GM12872 (cell line): ENCODE results near the gene CAPN7.

Experiments
- TF ChIP-seq, protein P1 (sequence below): IDR thresholded peaks from 3 replicates; pipeline ENCODE4 v1.5.1; 2011; ENCODE audit warnings: low read depth, mild to moderate bottlenecking, low read length, moderate library complexity; ENCODE audit not compliant: insufficient read depth

The CAPN7 gene

DNA sequence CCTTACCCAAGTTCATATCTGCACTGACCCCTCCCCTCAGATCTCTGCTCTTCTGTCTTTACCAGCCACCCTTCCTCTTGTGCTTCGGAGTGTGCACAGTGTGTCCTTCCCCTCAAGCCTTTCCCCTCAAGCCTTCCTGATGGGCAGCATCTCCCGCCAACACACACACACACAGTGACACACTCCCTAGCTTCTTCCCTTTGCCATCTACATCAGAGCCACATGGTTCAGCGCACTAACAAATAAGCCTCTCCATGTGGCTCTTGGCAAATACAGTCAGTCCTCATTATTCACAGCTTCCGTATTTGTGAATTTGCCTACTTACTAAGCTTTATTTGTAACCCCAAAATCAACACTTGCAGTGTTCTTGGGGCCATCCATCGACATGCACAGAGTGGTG is 88.9 kb downstream of the CAPN7 start:
- TF ChIP-seq, protein P1, sequence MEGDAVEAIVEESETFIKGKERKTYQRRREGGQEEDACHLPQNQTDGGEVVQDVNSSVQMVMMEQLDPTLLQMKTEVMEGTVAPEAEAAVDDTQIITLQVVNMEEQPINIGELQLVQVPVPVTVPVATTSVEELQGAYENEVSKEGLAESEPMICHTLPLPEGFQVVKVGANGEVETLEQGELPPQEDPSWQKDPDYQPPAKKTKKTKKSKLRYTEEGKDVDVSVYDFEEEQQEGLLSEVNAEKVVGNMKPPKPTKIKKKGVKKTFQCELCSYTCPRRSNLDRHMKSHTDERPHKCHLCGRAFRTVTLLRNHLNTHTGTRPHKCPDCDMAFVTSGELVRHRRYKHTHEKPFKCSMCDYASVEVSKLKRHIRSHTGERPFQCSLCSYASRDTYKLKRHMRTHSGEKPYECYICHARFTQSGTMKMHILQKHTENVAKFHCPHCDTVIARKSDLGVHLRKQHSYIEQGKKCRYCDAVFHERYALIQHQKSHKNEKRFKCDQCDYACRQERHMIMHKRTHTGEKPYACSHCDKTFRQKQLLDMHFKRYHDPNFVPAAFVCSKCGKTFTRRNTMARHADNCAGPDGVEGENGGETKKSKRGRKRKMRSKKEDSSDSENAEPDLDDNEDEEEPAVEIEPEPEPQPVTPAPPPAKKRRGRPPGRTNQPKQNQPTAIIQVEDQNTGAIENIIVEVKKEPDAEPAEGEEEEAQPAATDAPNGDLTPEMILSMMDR: no peak

DNA sequence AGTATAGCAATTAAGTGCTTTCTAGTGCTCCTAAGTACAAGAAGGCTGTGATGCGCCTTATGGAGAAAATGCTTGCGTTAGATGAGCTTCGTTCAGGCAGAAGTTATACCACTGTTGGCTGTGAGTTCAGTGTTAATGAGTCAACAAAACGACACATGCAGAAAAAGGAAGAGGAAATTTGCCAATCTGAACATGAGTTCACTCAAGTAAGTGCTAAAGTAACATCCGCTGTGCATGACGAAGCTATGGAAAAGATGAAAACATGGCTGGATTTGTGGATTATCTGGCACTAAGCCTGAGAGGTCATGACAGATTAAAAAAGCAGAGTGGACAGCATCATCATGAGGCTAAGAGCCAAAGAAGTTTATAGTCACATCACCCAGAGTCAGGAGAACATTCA is 89.5 kb downstream of the CAPN7 start:
- TF ChIP-seq, protein P1: no peak

DNA sequence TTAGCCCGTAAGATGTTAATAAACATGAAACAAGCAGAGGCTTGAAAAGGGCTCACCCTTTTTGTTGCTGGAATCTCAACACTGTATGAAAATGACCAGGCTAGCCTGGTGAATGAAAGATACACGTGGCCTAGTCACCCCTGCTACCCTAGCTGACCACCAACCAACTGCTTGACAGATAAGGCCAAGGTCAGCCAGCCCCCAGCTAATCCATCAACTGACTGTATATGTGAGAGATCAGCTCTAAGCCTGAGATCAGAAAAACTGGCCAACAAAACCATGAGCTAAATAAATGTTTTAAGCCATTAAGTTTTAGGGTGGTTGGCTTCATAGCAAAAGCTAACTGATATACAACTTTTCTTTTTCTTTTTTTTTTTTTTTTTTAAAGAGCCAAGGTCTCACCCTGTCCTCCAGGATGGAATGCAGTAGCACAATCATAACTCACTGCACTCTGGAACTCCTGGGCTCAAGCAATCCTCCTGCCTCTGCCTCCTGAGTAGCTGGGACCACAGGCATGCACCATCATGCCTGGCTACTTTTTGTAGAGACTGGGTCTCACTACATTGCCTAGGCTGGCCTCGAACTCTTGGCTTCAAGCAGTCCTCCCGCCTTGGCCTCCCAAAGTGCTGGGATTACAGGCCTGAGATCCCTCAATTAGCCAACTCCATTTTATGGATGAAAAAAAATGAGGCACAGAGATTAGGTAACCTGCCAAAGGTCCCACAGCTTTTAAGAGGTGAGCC is 91.7 kb downstream of the CAPN7 start:
- TF ChIP-seq, protein P1: no peak

- TF ChIP-seq, protein P1: no peak
Observed at GRCh38 chr3:15298504-15298903, 92.5 kb downstream of the CAPN7 start.

GRCh38 chr3:15299036-15299435 is 93.0 kb downstream of the CAPN7 start:
- TF ChIP-seq, protein P1: no peak

- TF ChIP-seq, protein P1: no peak
Observed at GRCh38 chr3:15300323-15301078, 94.5 kb downstream of the CAPN7 start.

GRCh38 chr3:15301761-15302160 is 95.7 kb downstream of the CAPN7 start:
- TF ChIP-seq, protein P1: no peak
